Neural cell (in vitro differentiated cells): ENCODE measurements around the gene LY6G6F. TPM values are rescaled to one million over a fixed set of nuclear protein-coding genes. Genes with fewer than 3 reads are reported as not detected.

ENCODE experiments used
- H2AFZ ChIP-seq: fragments of 200-600, 300-800 bp; sonication (generic), shearing (Covaris generic); 2 replicates; pipeline ENCODE4 v1.6.0; 2014; ENCODE audit warnings: low read depth, mild to moderate bottlenecking, antibody characterized with exemption, low read length, moderate library complexity
- H3F3A ChIP-seq: fragments of 200-600 bp; shearing (Covaris generic); 2 replicates; pipeline ENCODE4 v1.6.1; 2016; ENCODE audit warnings: mild to moderate bottlenecking, moderate library complexity, mixed read lengths, antibody characterized with exemption, low read length; ENCODE audit not compliant: insufficient read depth, poor library complexity, severe bottlenecking
- H3K27ac ChIP-seq: fragments of 200-600, 300-800 bp; sonication (generic), shearing (Covaris generic); 2 replicates; pipeline ENCODE4 v1.5.1; 2014; ENCODE audit warnings: mild to moderate bottlenecking, low read length, moderate library complexity
- H3K27me3 ChIP-seq: fragments of 300-800, 200-600 bp; sonication (generic), shearing (Covaris generic); 2 replicates; pipeline ENCODE4 v1.6.0; 2014; ENCODE audit warnings: mild to moderate bottlenecking, low read depth, low read length, moderate library complexity; ENCODE audit not compliant: insufficient read depth
- H3K36me3 ChIP-seq: fragments of 300-800, 200-600 bp; sonication (generic), shearing (Covaris generic); 2 replicates; pipeline ENCODE4 v1.5.1; 2014; ENCODE audit warnings: mild to moderate bottlenecking, antibody characterized with exemption, low read length, moderate library complexity; ENCODE audit not compliant: insufficient read depth
- H3K4me2 ChIP-seq: fragments of 300-800, 200-600 bp; sonication (generic), shearing (Covaris generic); 2 replicates; pipeline ENCODE4 v1.6.0; 2014; ENCODE audit warnings: mild to moderate bottlenecking, low read length
- H3K4me3 ChIP-seq: fragments of 300-800, 200-600 bp; sonication (generic), shearing (Covaris generic); 2 replicates; pipeline ENCODE4 v1.5.1; 2014; ENCODE audit warnings: mild to moderate bottlenecking, low read length, moderate library complexity
- H3K79me2 ChIP-seq: fragments of 200-600 bp; shearing (Covaris generic); replicated peaks from 2 replicates; pipeline ENCODE4 v1.6.0; 2014; ENCODE audit warnings: mild to moderate bottlenecking, low read length, moderate library complexity; ENCODE audit not compliant: insufficient read depth
- H3K9ac ChIP-seq: fragments of 300-800, 200-600 bp; sonication (generic), shearing (Covaris generic); 2 replicates; pipeline ENCODE4 v1.6.1; 2016; ENCODE audit warnings: mild to moderate bottlenecking, low read length, mixed read lengths
- H3K9me2 ChIP-seq: fragments of 200-600 bp; shearing (Covaris generic); 2 replicates; pipeline ENCODE4 v1.6.1; 2016; ENCODE audit warnings: mild to moderate bottlenecking, low read length, mixed read lengths; ENCODE audit not compliant: insufficient read depth
- H3K9me3 ChIP-seq: fragments of 200-600, 300-800 bp; sonication (generic), shearing (Covaris generic); 2 replicates; pipeline ENCODE4 v1.6.1; 2016; ENCODE audit warnings: mild to moderate bottlenecking, mixed run types, low read length, moderate library complexity, mixed read lengths
- H4K20me1 ChIP-seq: fragments of 200-600 bp; shearing (Covaris generic); 2 replicates; pipeline ENCODE4 v1.6.1; 2016; ENCODE audit warnings: mild to moderate bottlenecking, mixed run types; ENCODE audit not compliant: insufficient read depth
- CTCF ChIP-seq: fragments of 450-650 bp; IDR thresholded peaks from 2 replicates; pipeline ENCODE4 v1.5.1; 2014; ENCODE audit warnings: antibody characterized with exemption, mild to moderate bottlenecking, moderate library complexity; ENCODE audit not compliant: poor library complexity, severe bottlenecking
- EP300 ChIP-seq: fragments of 450-650 bp; conservative IDR thresholded peaks from 2 replicates; pipeline ENCODE4 v1.6.1; 2014; ENCODE audit warnings: antibody characterized with exemption, mild to moderate bottlenecking, moderate library complexity; ENCODE audit not compliant: poor library complexity, severe bottlenecking
- EZH2 ChIP-seq: fragments of 200-600, 300-800 bp; shearing (Covaris generic), sonication (generic); IDR thresholded peaks from 2 replicates; pipeline ENCODE4 v1.6.1; 2014; ENCODE audit warnings: antibody characterized with exemption, low read length, borderline replicate concordance, mild to moderate bottlenecking; ENCODE audit not compliant: insufficient read depth, poor library complexity, severe bottlenecking
- MXI1 ChIP-seq: fragments of 450-650 bp; conservative IDR thresholded peaks from 2 replicates; pipeline ENCODE4 v1.6.1; 2014; ENCODE audit warnings: antibody characterized with exemption, mild to moderate bottlenecking; ENCODE audit not compliant: poor library complexity, severe bottlenecking
- POLR2AphosphoS5 ChIP-seq: IDR thresholded peaks from 2 replicates; pipeline ENCODE4 v1.6.1; 2012
- RAD21 ChIP-seq: fragments of 450-650 bp; conservative IDR thresholded peaks from 2 replicates; pipeline ENCODE4 v1.6.1; 2014; ENCODE audit warnings: antibody characterized with exemption, mild to moderate bottlenecking, moderate library complexity
- REST ChIP-seq: IDR thresholded peaks from 2 replicates; pipeline ENCODE4 v1.6.1; 2012; ENCODE audit warnings: borderline replicate concordance
- SMC3 ChIP-seq: fragments of 450-650 bp; conservative IDR thresholded peaks from 2 replicates; pipeline ENCODE4 v1.6.1; 2014; ENCODE audit warnings: antibody characterized with exemption, mild to moderate bottlenecking, moderate library complexity; ENCODE audit not compliant: poor library complexity
- TAF1 ChIP-seq: IDR thresholded peaks from 2 replicates; pipeline ENCODE4 v1.6.1; 2012; ENCODE audit warnings: low read depth
- polyA plus RNA-seq: library from polyadenylated mRNA; depleted of rRNA; stranded (reverse); fragments of >200 nt; gene quantifications from 2 replicates; pipeline ENCODE4 v1.2.3, GENCODE V29; 2014

Gene LY6G6F
- polyA plus RNA-seq, 1 donor from 2014 or later, result not detected

GRCh38 chr6:31749301-31750036 lies 42.8 kb downstream of the LY6G6F start:
- no peak overlapping the region for H3K4me2 ChIP-seq
- H3K27me3 ChIP-seq, result no peaks in the 10 kb centered on the region
- H3K4me3 ChIP-seq, result no peak overlapping the region
- H3F3A ChIP-seq, result no peaks in the 10 kb centered on the region
- no peaks in the 10 kb centered on the region for H3K9me3 ChIP-seq
- H2AFZ ChIP-seq, result no peak overlapping the region
- H3K27ac ChIP-seq, result no peak overlapping the region
- H3K9ac ChIP-seq, result no peak overlapping the region
- TF ChIP-seq CTCF (no peak), RAD21 (no peak), MXI1 (no peak), TAF1 (no peak), SMC3 (no peak), POLR2AphosphoS5 (no peak), EZH2 (no peak), REST (no peak), EP300 (no peak)
- H3K36me3 ChIP-seq, result no peaks in the 10 kb centered on the region
- no peaks in the 10 kb centered on the region for H3K79me2 ChIP-seq
- H3K9me2 ChIP-seq, result no peaks in the 10 kb centered on the region
- H4K20me1 ChIP-seq, result no peaks in the 10 kb centered on the region

GRCh38 chr6:31750411-31751022 lies 43.9 kb downstream of the LY6G6F start:
- no peak overlapping the region for H3K4me3 ChIP-seq
- no peak overlapping the region for H3K4me2 ChIP-seq
- H3K9ac ChIP-seq, result no peak overlapping the region
- H3K9me2 ChIP-seq, result no peaks in the 10 kb centered on the region
- no peak overlapping the region for H2AFZ ChIP-seq
- H3K36me3 ChIP-seq, result no peaks in the 10 kb centered on the region
- H3F3A ChIP-seq, result no peaks in the 10 kb centered on the region
- H3K27ac ChIP-seq, result no peak overlapping the region
- no peaks in the 10 kb centered on the region for H4K20me1 ChIP-seq
- TF ChIP-seq REST (no peak), EP300 (no peak), EZH2 (no peak), MXI1 (no peak)
- no peaks in the 10 kb centered on the region for H3K9me3 ChIP-seq
- no peaks in the 10 kb centered on the region for H3K79me2 ChIP-seq
- H3K27me3 ChIP-seq, result no peaks in the 10 kb centered on the region
